Posterior cingulate gyrus (tissue), 11 donors: ENCODE data around the gene SMC4.
"Not testable (repeated sequence)": the region's sequence is repeated elsewhere in the genome, so short reads cannot be mapped to it uniquely, and the experiment has no call there.

Source experiments
- DNase-seq, 10 donors: peaks; one replicate each; pipeline versions ENCODE4 v3.0.0 to v3.0.0-alpha.2; 2020 to 2021; ENCODE audit warnings: mixed read lengths in 3 of 10
- intact Hi-C: fragments of 100-400 bp; cut with DNase I; formaldehyde crosslinking; loops from one replicate; pipeline ENCODE4 v1.15.1; 2023

Gene SMC4

DNA sequence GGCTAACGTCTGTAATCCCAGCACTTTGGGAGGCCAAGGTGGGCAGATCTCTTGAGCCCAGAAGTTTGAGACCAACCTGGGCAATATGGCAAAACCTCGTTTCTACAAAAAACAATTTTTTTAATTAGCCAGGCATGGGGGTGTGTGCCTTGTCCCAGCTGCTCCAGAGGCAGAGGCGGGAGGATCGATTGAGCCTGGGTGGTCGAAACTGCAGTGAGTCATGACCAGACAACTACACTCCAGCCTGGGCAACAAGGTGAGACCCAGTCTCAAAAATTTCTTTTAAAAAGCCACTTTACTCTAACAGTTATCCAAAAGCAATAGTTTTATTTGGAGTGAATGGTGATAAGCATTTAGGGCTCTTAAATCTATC lies 37.6 kb downstream of the SMC4 start:
- no peak for DNase-seq
- intact Hi-C loops = no loop called here

DNA sequence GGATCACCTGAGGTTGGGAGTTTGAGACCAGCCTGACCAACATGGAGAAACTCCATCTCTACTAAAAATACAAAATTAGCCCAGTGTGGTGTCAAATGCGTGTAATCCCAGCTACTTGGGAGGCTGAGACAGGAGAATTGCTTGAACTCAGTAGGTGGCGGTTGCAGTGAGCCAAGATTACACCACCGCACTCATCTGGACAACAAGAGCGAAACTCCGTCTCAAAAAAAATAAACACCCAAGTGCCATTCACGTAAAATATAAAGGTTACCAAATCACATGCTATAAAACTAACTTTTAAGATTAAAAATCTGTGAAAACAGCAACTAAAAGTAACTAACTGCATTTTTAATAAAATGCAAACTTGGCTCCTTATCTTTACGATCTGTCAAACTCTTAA lies 41.2 kb downstream of the SMC4 start:
- DNase-seq = no peak
- intact Hi-C loops = no loop called here

DNA sequence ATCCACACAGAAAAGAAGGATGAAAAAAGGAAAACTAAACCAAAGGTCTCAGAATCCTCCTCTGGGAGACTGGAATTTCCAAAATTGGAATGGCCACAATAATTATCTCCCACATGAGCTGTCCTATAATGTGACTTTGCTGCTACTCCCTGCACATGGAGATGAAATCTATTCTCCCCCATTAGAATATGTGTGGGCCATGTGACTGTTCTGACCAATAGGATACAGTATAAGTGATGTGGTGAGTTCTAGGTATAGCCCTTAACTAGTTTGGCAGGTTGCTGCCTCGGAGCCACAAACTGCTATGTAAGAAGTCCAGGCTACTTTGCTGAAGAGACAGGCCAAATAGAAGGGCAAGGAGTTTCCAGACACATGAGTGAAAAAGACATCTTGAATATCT lies 45.0 kb downstream of the SMC4 start:
- DNase-seq = no peak
- intact Hi-C loops = no loop called here

DNA sequence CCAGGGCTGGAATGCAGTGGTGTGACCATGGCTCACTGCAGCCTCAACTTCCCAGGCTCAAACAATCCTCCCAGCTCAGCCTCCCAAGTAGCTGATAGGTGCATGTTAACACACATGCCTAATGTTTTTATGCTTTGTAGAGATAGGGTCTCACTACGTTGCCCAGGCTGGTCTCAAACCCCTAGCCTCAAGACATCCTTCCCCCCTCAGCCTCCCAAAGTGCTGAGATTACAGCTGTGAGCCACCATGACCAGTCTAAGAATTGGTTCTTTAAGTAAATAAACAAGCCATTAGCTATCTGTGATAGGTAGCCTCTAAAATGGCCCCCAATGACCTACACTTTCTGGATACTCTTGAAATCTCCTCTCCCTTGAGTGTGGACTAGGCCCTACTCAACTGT lies 46.4 kb downstream of the SMC4 start:
- no peak for DNase-seq

DNA sequence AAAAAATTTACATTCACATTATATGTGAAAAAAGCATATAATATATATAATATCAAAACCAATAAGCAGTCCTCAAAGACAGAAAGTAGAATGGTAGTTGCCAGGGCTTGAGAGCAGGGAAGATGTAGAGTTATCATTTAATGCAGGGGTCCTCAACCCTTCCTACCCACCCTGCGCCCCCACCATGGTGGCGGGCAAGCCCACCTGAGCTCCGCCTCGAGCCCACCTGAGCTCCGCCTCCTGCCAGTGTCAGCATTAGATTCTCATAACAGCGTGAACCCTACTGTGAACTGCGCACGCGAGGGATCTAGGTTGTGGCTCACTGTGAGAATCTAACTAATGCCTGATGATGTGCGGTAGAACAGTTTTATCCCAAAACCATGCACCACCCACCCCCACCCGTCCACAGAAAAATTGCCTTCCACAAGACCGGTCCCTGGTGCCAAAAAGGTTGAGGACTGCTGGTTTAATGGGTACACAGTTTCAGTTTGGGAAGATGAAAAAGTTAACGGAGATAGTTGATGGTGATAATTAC lies 47.1 kb downstream of the SMC4 start:
- intact Hi-C loops = no loop called here
- no peak for DNase-seq

More for the DNA sequence above, 46.4 kb downstream of the SMC4 start:
- intact Hi-C loops = no loop called here

DNA sequence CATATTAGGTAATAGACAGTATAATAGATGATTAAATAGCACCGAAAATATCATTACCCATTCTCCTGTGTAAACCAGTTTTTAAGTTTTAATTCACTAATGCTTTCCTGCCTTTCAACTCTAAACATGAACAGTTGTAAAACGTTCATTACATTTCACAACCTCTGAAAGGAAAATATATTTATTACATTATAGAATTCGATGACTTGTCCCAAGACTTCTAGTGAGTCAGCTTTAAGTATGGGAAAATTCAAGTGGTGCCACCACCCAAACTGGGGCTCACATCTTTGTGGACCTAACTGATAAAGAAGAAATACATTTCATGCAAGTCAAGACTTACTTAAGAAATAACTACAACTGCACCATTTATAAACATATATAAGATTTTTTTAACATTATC lies 48.1 kb downstream of the SMC4 start:
- DNase-seq = no peak
- intact Hi-C loops = no loop called here

DNA sequence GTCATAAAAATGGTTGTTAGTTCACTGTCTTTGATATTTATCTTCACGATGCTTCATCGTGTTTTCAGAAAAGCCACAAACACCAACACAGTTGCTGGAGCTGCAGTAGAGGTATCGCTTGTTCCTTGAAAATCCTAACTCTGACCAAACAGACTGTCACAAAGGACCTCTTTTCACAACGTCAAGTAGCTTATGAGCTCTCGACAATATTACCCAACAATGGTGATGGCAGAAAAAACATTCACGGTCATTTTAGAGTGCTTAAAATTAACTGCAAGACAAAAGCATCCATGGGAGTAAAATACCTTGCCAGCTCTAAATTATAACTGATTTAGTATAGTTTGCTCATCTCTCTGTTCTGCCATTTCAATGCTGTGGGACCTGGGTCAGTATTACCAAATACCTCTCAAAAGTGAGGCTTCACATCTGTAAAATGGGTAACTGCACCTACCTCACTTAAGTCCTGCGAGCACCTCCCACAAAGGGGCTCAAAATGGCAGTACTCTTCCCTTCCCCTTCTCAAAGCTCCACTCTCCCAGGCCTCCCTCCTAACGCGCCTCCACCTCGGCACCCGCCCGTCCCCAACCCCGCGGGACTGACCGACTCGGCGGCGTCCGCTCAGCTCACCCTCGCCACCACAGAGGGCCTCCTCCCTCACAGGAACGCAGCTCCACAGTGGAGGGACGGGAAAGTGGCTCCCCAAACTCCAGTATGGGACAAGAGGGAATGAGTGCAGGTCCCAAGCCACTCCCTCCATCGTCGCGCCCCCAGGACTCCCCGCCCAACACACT lies 49.6 kb downstream of the SMC4 start:
- intact Hi-C loops = no loop called here
- DNase-seq = peak in 3 of 10 donors; percentile 7 to 88 (median 57)

DNA sequence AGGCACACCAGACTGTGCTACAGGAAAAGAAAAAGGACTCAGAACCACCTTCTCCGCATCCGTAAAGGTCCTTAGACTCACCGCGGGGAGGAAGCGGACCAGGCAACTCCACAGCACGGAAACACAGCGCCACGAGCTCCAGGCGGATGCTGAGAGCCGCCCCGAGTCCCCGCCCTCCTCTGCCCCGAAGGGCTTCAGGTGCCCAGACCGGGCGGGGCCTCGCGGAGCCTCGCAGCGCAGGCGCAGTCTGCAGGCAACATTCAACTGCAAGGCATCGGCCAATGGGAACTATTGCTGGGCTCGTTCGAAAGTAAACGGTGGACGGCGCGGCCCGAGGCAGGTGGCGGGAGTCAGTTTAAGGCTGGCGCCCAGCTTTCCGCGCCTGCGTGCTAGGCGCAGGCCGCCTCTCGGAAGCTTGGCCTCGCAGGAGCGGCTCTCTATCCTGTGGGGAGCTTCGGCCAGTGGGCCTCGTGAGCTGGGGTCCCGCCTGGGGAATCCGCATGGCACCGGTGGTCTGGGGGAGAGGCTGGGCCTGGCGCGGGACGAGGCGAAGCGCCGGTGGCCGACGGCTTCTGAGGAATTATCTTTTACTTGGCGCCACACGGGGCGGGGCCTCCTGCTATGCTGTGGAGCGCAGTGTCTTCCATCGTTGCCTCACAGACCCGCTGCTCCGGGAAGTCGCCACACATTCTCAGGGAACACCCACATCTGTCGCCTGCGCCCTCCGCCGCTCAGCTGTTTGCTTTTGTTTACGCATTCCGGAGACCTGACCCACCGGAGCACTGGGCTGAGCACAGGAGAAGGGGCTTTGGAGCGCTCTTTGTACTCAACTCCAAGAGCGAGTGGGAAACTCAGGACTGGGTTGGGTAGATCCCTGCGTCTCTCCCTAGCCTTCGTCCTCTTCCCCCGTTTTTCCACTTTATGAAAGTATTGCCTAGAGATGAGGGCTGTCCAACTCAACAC lies 50.5 kb downstream of the SMC4 start, which contains the start of gene TRIM59:
Gene TRIM59, minus strand, starts transcription at position 151 of the 963 bp plus-strand sequence. CDS start 10,603 bp downstream, outside the sequence.
- peak; percentile 57 to 97 (median 76) for DNase-seq
- intact Hi-C loops = no loop called here

DNA sequence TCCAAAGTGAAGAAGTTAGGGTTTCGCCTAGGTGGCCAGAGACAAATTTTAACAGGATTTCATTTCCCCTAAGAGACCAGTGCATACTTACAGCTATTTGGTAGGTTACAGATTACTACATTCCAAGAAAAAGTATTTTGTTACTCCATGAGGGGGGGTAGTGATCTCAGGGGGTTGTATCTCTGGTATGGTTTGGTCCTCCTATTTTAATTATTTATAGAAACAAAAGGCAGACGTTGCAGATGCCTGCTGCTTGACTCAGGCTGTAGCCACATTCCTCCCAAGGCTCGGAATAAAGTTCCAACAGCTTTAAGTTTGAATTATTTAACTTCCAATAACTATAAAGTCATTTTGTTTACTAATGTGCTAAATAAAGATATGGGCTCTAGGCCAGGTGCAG lies 51.4 kb downstream of the SMC4 start:
- intact Hi-C loops = no loop called here
- DNase-seq = no peak

DNA sequence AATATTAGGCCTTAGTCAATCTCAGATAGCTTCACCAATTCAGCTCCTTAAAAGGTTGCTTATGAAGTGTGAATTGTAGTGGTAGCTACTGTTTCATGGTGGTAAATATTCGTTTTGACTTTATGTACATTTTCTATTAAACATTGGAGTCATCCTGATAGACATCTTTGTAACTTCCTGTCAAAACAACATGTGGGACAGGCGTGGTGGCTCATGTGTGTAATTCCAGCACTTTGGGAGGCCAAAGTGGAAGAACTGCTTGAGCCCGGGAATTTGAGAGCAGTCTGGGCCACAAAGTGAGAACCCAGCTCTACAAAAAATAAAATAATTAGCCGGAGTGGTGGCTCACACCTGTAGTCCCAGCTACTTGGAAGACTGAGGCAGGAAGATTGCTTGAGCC lies 52.2 kb downstream of the SMC4 start:
- DNase-seq = no peak
- intact Hi-C loops = no loop called here

DNA sequence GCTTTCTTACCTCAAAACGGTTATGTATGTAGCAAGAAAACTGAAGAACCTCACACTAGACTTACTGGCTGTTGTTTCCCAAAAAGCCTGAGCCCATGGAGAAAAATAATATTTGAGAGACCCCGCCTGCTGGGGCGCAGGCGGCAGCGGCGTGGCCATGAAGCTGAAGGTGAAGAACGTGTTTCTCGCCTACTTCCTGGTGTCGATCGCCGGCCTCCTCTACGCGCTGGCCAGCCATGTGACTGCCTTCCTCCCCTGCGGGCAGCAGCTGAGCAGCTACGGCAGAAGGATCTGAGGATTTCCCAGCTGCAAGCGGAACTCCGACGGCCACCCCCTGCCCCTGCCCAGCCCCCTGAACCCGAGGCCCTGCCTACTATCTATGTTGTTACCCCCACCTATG lies 52.8 kb downstream of the SMC4 start:
- peak in 1 of 10 donors; percentile 63 for DNase-seq
- intact Hi-C loops = not testable (repeated sequence)

DNA sequence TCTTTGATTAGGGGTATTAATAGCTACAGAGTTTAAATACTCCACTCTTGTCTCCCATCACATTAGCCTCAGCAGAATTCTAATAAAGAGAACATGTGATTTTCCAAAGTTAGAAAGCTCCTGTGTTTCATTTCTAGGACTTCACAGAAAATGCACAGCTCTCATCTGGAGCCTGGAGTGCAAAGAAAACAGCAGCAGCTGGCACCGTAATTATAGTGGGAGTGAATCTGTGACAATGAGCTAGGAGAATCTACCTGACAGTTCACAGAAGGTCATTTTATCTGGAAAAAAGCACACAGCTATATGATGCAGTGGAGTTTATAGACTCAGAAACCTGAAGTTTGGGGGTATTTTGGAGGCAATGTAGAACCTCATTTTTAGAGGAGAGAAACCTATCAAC lies 55.5 kb downstream of the SMC4 start:
- no peak for DNase-seq
- intact Hi-C loops = no loop called here

DNA sequence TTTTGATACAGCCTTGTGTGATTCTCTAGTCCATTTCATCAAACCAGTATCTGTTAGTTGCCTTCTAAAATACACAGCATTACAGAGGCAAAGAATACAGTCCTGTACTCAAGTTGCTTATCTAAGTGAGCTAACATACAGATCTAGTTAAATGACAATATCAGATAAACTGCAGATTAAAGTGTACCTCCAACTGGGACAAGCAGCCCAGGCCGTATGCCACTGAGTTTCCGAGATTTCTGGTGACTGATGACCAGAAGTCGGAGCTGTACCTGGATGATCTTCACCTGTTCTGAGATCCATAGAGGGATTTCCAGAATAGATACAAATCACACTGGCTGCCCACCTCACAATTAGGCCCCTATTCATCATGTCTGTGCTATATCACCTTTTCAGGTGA lies 56.4 kb downstream of the SMC4 start:
- intact Hi-C loops = no loop called here
- no peak for DNase-seq

DNA sequence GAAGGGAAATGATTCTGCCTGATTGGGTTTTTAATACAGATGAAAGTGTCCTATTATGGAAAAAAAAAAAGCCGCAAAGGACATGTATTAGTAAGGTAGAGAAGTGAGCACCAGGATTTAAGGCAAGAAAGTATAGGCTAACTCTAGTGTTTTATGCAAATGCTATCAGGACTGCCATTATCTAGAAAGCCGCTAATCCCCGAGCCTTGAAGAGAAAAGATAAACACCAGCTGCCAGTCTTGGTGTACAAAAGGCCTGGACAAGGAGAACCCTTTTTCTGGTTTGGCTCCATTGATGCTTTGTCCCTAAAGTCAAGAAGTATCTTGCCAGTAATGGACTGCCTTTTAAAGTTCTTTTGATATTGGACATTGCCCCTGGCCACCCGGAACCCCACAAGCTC lies 58.7 kb downstream of the SMC4 start:
- no peak for DNase-seq
- intact Hi-C loops = no loop called here

DNA sequence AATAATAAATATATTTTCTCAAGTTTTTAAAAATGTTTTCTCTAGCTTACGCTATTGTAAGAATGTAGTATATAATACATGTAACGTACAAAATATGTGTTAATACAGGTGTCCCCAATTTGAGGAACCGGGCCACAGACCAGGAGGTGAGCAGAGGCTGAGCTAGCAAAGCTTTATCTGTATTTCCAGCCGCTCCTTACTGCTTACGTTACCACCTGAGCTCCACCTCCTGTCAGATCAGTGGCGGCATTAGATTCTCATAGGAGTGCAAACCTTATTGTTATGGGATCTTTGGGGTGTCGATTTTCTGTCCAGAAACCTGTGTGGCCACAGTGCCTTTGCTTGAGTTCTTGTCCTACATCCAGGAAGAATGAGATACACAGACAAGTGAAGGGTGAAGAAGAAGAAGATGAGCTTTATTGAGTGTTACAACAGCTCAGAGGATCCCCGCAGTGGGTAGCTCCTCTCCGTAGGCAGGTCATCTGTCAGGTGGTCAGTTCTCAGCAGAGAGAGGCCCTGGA lies 60.1 kb downstream of the SMC4 start:
- DNase-seq = no peak
- intact Hi-C loops = no loop called here

DNA sequence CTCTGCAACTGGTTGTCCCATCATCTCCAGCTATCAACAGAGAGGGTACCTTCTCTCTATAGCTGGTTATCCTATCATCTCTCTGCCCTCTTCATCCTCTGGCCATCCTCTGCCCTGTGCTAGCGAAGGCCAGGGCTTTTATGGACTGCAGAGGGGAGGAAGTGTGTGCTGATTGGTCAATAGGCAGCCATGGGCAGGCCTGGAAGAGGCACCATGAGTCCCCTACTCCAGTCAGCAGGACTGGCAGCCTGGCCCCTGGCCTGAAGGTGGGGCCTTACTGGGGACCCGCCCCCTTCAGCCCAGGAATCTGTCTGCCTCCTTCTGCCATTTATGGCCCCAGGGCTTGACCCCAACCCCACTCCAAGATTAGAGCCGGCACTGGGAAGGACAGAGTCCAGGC lies 60.6 kb downstream of the SMC4 start:
- DNase-seq = no peak
- intact Hi-C loops = no loop called here

DNA sequence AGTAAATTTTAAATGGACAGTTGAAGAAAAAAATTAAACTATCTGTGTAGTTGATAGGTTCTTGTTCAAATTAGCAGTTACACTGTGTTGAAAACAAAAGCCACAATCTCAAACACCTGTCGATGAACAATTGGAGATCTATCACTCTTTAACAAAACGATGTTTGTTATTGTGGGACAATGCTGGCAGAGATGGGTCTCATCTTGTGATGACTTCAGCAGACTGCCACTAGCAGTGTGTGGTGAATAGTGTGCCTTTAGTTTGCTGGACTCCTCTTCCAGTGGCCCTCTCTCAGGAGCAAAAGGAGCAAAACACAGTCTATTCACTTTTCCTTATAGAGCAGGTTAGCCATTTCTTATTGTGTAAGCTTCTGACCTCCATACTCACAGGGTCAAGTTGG lies 64.9 kb downstream of the SMC4 start:
- intact Hi-C loops = no loop called here
- peak in 4 of 10 donors; percentile 34 to 86 (median 60) for DNase-seq

DNA sequence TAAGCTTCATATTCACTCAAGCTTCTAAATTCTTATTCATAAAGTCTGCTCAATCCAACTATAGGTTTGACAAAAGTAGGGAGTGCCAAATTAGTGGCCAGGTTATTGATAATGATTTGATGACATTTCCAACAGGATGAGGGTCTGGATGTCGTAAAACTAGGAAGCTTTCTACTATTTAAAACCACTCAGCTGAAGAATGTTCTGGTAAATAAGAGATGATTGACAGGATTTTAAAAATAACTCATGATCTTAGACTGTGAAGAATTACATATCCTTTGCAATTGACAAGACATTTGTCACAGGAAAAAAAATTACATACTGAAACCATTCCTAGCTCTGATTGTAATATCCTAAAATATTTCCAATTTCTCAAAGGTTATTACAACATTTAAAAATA lies 65.5 kb downstream of the SMC4 start:
- intact Hi-C loops = loop anchor here (5.0 kb wide), 1 partner anchor 747 kb away; no protein-coding TSS in a partner anchor
- DNase-seq = no peak

DNA sequence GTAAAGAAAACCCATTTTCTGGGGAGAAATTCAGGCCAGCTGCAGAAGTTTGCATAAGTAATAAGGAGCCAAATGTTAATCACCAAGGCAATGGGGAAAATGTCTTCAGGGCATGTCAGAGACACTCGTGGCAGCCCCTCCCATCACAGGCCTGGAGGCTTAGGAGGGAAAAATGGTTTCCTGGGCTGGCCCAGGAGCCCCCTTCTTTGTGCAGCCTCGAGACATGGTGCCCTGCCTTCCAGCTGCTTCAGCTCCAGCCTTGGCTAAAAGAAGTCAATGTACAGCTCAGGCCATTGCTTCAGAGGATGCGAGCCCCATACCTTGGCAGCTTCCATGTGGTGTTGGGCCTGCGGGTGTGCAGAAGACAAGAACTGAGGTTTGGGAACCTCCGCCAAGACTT lies 70.7 kb downstream of the SMC4 start:
- no peak for DNase-seq
- intact Hi-C loops = no loop called here

DNA sequence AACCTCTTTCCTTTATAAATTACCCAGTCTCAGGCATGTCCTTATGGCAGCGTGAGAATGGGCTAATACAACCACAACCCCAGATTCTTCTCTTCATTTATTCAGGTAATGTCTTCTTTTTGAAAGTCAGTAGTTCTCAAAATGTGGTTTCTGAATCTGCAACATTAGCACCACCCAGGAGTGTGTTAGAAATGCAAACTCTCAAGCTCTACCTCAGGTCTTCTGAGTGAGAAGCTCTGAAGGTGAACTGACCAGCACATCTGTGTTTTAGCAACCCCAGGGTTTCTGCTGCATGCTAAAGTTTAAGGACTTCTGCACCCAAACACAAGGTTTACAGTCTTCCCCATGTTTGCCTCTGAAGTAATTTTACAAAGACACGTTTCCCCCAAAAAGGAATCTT lies 72.4 kb downstream of the SMC4 start:
- intact Hi-C loops = no loop called here
- no peak for DNase-seq

DNA sequence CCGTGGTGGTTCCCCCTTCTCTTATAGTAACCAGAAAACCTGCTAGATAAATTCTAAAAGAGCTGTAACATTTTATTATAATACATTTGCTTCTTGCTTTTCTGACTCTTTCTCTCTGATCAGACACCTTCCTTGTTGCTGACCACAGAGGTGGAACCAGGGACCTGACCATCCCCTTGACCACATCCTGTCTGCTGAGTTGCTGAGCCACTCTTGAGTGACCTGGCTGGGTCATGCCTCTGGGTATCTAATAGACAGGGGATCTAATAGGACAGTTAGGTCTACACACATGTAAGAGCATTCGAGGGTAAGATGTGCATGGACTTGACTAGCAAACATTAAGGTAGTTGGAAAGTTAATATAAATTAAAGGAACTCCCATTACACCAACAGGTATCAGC lies 72.9 kb downstream of the SMC4 start:
- DNase-seq = no peak
- intact Hi-C loops = no loop called here
